ENCODE data around the gene PCDHB6. TPM values are rescaled to one million over a fixed set of nuclear protein-coding genes. Genes with fewer than 3 reads are reported as not detected.
"Not testable (repeated sequence)": the region's sequence is repeated elsewhere in the genome, so short reads cannot be mapped to it uniquely, and the experiment has no call there.

Gene PCDHB6
- total RNA-seq (1.1 TPM), polyA plus RNA-seq (1.1 TPM)

- no peak within 1 kb of the TSS for H3K27ac ChIP-seq (ENCODE audit: low read depth)
- no peak for DNase-seq (ENCODE audit: extremely low spot score)
- H3K4me1 ChIP-seq (ENCODE audit: insufficient read depth) = no peaks in the 10 kb centered on the region
- WGBS = 12% methylated on average over 18 of the region's 18 CpGs
- H3K36me3 ChIP-seq (ENCODE audit: insufficient read depth) = no peaks in the 10 kb centered on the region
- H3K4me3 ChIP-seq (ENCODE audit: low read depth, low read length) = no peak within 1 kb of the TSS
These were observed at the start of gene PCDHB6 for GRCh38 chr5:141149812-141150211. Gene PCDHB6, plus strand, starts transcription at chr5:141150057. Its CDS starts 201 bp downstream, at chr5:141150258.

DNA sequence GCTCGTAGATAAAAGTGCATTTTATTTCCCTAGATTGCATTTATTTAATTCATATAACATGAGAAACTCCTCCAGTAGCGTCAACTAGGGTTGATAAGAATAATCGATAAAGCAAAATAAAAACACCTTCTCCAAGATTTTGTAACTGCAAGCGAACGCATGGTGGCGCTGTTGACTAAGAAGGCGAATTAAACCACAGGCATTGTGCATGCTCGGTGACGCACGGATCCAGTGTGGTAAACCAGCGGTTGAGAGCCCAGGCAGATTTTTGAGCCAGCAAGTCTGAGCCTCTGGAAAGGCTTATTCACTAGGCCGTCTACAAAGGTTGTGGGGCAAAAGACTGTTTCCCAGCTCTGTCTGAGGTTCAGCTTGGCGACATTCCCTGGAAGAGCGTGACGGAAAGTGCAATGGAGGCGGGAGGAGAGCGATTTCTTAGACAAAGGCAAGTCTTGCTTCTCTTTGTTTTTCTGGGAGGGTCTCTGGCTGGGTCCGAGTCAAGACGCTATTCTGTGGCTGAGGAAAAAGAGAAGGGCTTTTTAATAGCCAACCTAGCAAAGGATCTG is 49.5 kb upstream of the PCDHB6 start, which contains the start of gene PCDHB3:
TSS of gene PCDHB3 (plus strand) at position 231 of the 563 bp plus-strand sequence. CDS start at position 408, 177 bp downstream.
- WGBS = 18% methylated on average over 19 of the region's 19 CpGs
- H3K27ac ChIP-seq (ENCODE audit: low read depth) = no peak within 1 kb of the TSS

DNA sequence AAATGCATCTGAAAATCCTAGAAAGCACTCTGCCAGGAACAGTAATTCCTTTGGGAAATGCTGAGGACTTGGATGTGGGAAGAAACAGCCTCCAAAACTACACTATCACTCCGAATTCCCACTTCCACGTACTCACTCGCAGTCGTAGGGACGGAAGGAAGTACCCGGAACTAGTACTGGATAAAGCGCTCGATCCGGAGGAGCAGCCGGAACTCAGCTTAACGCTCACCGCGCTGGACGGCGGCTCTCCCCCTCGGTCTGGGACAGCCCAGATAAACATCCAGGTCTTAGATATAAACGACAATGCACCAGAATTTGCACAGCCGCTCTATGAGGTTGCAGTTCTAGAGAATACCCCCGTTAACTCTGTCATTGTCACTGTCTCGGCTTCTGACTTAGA is 48.8 kb upstream of the PCDHB6 start:
- Histone ChIP-seq H3K36me3 (ENCODE audit: insufficient read depth) (no peaks in the 10 kb centered on the region), H3K4me3 (ENCODE audit: low read depth, low read length) (peak overlapping the region; percentile 7), H3K4me1 (ENCODE audit: insufficient read depth) (no peaks in the 10 kb centered on the region), H3K27ac (ENCODE audit: low read depth) (no peak overlapping the region)
- WGBS = 34% methylated on average over 20 of the region's 20 CpGs
- no peak for DNase-seq (ENCODE audit: extremely low spot score)

More for the DNA sequence above, 49.5 kb upstream of the PCDHB6 start, which contains the start of gene PCDHB3:
- no peak for DNase-seq (ENCODE audit: extremely low spot score)
- Histone ChIP-seq H3K36me3 (ENCODE audit: insufficient read depth) (no peaks in the 10 kb centered on the region), H3K4me3 (ENCODE audit: low read depth, low read length) (peak within 1 kb of the TSS; percentile 7), H3K4me1 (ENCODE audit: insufficient read depth) (no peaks in the 10 kb centered on the region)

GRCh38 chr5:141102070-141102469 is 47.8 kb upstream of the PCDHB6 start:
- not testable (repeated sequence) for H3K27ac ChIP-seq (ENCODE audit: low read depth); H3K36me3 ChIP-seq (ENCODE audit: insufficient read depth); H3K4me1 ChIP-seq (ENCODE audit: insufficient read depth); H3K4me3 ChIP-seq (ENCODE audit: low read depth, low read length); DNase-seq (ENCODE audit: extremely low spot score)
- 40% methylated on average over 37 of the region's 39 CpGs for WGBS

DNA sequence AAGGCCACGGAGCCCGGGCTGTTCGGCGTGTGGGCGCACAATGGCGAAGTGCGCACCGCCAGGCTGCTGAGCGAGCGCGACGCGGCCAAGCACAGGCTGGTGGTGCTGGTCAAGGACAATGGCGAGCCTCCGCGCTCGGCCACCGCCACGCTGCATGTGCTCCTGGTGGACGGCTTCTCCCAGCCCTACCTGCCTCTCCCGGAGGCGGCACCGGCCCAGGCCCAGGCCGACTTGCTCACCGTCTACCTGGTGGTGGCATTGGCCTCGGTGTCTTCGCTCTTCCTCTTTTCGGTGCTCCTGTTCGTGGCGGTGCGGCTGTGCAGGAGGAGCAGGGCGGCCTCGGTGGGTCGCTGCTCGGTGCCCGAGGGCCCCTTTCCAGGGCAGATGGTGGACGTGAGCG is 47.4 kb upstream of the PCDHB6 start:
- not testable (repeated sequence) for H3K36me3 ChIP-seq (ENCODE audit: insufficient read depth); H3K4me1 ChIP-seq (ENCODE audit: insufficient read depth); H3K27ac ChIP-seq (ENCODE audit: low read depth); DNase-seq (ENCODE audit: extremely low spot score); H3K4me3 ChIP-seq (ENCODE audit: low read depth, low read length)
- WGBS = 35% methylated on average over 34 of the region's 38 CpGs

DNA sequence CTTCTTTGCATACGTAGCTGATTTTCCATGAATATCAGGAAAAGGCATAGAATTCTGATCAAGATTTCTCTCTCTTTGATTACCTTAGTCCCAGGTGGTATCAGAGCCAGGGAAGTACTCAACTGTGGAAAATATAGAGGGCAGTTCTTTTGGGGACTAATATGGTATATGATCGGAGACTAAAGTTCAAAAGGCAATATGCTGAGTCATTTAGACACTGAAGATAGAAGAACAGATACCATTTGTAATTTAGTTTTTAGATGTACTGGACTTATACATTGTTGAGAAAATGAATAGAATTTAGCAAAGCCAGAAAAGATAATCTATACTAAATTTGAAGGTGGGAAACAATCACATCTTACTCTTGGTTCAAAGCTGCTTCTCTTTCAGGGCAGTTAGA is 44.5 kb upstream of the PCDHB6 start:
- Histone ChIP-seq H3K4me3 (ENCODE audit: low read depth, low read length) (no peak overlapping the region), H3K36me3 (ENCODE audit: insufficient read depth) (no peaks in the 10 kb centered on the region), H3K4me1 (ENCODE audit: insufficient read depth) (no peaks in the 10 kb centered on the region), H3K27ac (ENCODE audit: low read depth) (no peak overlapping the region)
- 90% methylated on average over 2 of the region's 2 CpGs for WGBS
- DNase-seq (ENCODE audit: extremely low spot score) = no peak

GRCh38 chr5:141119250-141119649 is 30.6 kb upstream of the PCDHB6 start:
- no peaks in the 10 kb centered on the region for H3K36me3 ChIP-seq (ENCODE audit: insufficient read depth)
- no peak for DNase-seq (ENCODE audit: extremely low spot score)
- 39% methylated on average over 2 of the region's 2 CpGs for WGBS
- H3K4me1 ChIP-seq (ENCODE audit: insufficient read depth) = no peaks in the 10 kb centered on the region
- no peak overlapping the region for H3K4me3 ChIP-seq (ENCODE audit: low read depth, low read length)
- no peak overlapping the region for H3K27ac ChIP-seq (ENCODE audit: low read depth)

DNA sequence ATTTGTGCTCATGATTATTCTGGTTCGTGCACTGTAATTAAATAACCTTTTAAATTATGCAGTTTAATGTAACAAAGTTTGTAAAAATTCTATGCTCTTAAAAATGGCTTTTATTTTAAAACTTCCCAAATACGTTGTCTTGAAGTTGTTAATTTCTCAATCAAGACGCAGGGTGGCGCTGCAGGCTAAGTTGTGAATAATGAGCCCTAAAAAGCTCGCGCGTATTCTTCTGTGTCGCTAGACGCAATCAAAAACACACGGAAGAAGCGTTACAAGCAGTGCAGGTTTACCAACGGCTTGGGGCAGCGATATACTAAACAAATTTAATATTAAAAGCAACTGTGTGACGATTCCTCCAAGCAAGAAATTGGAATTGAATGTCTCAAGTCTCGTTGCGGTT is 28.3 kb upstream of the PCDHB6 start, which contains the start of gene PCDHB4:
TSS of gene PCDHB4 (plus strand) at position 256 of the 400 bp plus-strand sequence. CDS start 181 bp downstream, outside the sequence.
- 16% methylated on average over 16 of the region's 16 CpGs for WGBS
- Histone ChIP-seq H3K36me3 (ENCODE audit: insufficient read depth) (no peaks in the 10 kb centered on the region), H3K4me1 (ENCODE audit: insufficient read depth) (no peaks in the 10 kb centered on the region), H3K4me3 (ENCODE audit: low read depth, low read length) (peak within 1 kb of the TSS; percentile 22), H3K27ac (ENCODE audit: low read depth) (no peak within 1 kb of the TSS)
- no peak for DNase-seq (ENCODE audit: extremely low spot score)

DNA sequence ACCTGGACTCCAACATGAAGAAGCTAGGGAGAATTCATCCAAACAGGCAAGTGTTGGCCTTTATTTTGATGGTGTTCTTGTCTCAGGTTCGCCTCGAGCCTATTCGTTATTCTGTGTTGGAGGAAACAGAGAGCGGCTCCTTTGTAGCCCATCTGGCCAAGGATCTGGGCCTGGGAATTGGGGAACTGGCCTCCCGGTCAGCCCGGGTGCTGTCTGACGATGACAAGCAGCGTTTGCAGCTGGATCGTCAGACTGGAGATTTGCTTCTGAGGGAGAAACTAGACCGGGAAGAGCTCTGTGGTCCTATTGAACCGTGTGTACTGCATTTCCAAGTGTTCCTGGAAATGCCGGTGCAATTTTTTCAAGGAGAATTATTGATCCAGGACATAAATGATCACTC is 27.9 kb upstream of the PCDHB6 start:
- H3K4me3 ChIP-seq (ENCODE audit: low read depth, low read length) = no peak overlapping the region
- H3K36me3 ChIP-seq (ENCODE audit: insufficient read depth) = no peaks in the 10 kb centered on the region
- DNase-seq (ENCODE audit: extremely low spot score) = no peak
- H3K27ac ChIP-seq (ENCODE audit: low read depth) = no peak overlapping the region
- WGBS = 38% methylated on average over 12 of the region's 12 CpGs
- no peaks in the 10 kb centered on the region for H3K4me1 ChIP-seq (ENCODE audit: insufficient read depth)

DNA sequence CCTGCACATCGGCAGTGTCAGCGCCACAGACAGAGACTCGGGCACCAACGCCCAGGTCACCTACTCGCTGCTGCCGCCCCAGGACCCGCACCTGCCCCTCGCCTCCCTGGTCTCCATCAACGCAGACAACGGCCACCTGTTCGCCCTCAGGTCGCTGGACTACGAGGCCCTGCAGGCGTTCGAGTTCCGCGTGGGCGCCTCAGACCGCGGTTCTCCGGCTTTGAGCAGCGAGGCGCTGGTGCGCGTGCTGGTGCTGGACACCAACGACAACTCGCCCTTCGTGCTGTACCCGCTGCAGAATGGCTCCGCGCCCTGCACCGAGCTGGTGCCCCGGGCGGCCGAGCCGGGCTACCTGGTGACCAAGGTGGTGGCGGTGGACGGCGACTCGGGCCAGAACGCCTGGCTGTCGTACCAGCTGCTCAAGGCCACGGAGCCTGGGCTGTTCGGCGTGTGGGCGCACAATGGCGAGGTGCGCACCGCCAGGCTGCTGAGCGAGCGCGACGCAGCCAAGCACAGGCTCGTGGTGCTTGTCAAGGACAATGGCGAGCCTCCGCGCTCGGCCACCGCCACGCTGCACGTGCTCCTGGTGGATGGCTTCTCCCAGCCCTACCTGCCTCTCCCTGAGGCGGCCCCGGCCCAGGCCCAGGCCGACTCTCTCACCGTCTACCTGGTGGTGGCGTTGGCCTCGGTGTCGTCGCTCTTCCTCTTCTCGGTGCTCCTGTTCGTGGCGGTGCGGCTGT is 26.3 kb upstream of the PCDHB6 start:
- not testable (repeated sequence) for DNase-seq (ENCODE audit: extremely low spot score); H3K4me1 ChIP-seq (ENCODE audit: insufficient read depth); H3K4me3 ChIP-seq (ENCODE audit: low read depth, low read length); H3K36me3 ChIP-seq (ENCODE audit: insufficient read depth); H3K27ac ChIP-seq (ENCODE audit: low read depth)
- WGBS = 33% methylated on average over 66 of the region's 73 CpGs

- DNase-seq (ENCODE audit: extremely low spot score) = no peak
- WGBS = 96% methylated on average over 1 of the region's 1 CpG
- H3K36me3 ChIP-seq (ENCODE audit: insufficient read depth) = no peaks in the 10 kb centered on the region
- H3K4me1 ChIP-seq (ENCODE audit: insufficient read depth) = no peaks in the 10 kb centered on the region
- no peak overlapping the region for H3K4me3 ChIP-seq (ENCODE audit: low read depth, low read length)
- no peak overlapping the region for H3K27ac ChIP-seq (ENCODE audit: low read depth)
These were observed 22.6 kb upstream of the PCDHB6 start for GRCh38 chr5:141127305-141127704.

DNA sequence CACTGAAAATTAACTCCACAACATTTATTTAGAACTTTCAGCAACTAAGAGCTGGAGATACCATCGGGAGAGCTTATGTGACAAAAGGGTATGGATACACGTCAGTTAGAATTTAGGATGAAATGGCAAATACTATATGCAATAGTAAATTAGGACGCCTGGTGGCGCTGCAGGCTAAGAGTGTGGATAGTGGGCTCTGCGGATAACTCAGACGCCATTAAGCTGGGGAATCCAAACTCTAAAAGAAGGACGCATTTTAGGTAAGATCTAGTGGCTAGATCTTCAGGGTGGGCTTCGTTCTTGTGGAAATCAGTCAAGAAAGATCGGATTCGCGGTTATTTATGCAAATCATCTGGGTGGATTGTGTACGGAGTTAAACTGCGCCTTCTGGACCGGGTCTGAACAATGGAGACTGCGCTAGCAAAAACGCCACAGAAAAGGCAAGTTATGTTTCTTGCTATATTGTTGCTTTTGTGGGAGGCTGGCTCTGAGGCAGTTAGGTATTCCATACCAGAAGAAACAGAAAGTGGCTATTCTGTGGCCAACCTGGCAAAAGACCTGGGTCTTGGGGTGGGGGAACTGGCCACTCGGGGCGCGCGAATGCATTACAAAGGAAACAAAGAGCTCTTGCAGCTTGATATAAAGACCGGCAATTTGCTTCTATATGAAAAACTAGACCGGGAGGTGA is 14.7 kb upstream of the PCDHB6 start, which contains the start of gene PCDHB5:
TSS of gene PCDHB5 (plus strand) at position 177 of the 688 bp plus-strand sequence. CDS start at position 406, 229 bp downstream.
- WGBS = 16% methylated on average over 22 of the region's 22 CpGs
- H3K36me3 ChIP-seq (ENCODE audit: insufficient read depth) = no peaks in the 10 kb centered on the region
- no peak for DNase-seq (ENCODE audit: extremely low spot score)
- peak within 1 kb of the TSS; percentile 15 for H3K4me3 ChIP-seq (ENCODE audit: low read depth, low read length)
- H3K27ac ChIP-seq (ENCODE audit: low read depth) = no peak within 1 kb of the TSS
- no peaks in the 10 kb centered on the region for H3K4me1 ChIP-seq (ENCODE audit: insufficient read depth)

GRCh38 chr5:141135718-141136266 is 14.1 kb upstream of the PCDHB6 start:
- H3K27ac ChIP-seq (ENCODE audit: low read depth) = no peak overlapping the region
- H3K36me3 ChIP-seq (ENCODE audit: insufficient read depth) = no peaks in the 10 kb centered on the region
- DNase-seq (ENCODE audit: extremely low spot score) = no peak
- H3K4me1 ChIP-seq (ENCODE audit: insufficient read depth) = no peaks in the 10 kb centered on the region
- WGBS = 39% methylated on average over 19 of the region's 19 CpGs
- no peak overlapping the region for H3K4me3 ChIP-seq (ENCODE audit: low read depth, low read length)

Data from urinary bladder (tissue), 4 donors.